ENCODE data around the gene FYN. TPM values are rescaled to one million over a fixed set of nuclear protein-coding genes. Genes with fewer than 3 reads are reported as not detected.
A peak's percentile ranks its signal among the peaks of the same experiment; 100 is the strongest.

FYN gene
- total and polyA plus RNA-seq, 10 of the 15 experiments (the other 5 are each of a cell fraction or from before 2014, with no cell fraction given), result 51.4 to 247 (median 138) TPM

GRCh38 chr6:111864138-111865048 is 8.9 kb downstream of the FYN start (continued):
- TF ChIP-seq SMARCA5 (IDR thresholded peaks at IDR 0.05), result peak; percentile 9; the same call in 1 of the 2 replicates

DNA sequence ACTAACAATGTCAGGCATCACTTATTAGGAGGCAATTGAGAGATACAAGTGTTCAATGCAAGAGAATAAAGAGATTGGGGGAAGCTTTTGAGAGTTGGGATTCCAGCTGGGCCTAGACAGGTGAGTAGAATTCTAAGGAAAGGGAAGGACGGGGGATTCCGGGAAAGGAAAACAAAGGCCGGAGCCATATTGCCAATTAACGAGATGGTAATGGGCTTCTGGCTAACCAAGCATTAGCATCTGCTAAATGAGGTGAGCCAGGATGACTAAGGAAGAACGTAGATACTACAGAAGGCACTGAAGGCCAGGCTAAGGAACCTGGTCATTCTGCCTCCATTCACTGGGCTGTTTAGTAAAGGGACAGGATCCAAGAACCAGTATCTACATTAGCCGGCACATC is 10.5 kb downstream of the FYN start:
- no TSS peak for BruUV-seq (replicated peaks)
- ChIA-PET SMC1A (ENCODE audit: uncharacterized antibody, unreplicated experiment) (interaction anchor here (0.8 to 2.2 kb wide), 7 partner anchors 9 to 153 kb away, joined by 3 to 14 read pairs (median 4); no protein-coding TSS in a partner anchor), RAD21 (ENCODE audit: unreplicated experiment) (interaction anchor here (1.4 to 1.6 kb wide), 2 partner anchors 12 to 19 kb away, joined by 4 to 8 read pairs; no protein-coding TSS in a partner anchor), POLR2A (interaction anchor here (1.1 kb wide), 1 partner anchor 19 kb away, joined by 4 read pairs; no protein-coding TSS in a partner anchor), CTCF (interaction anchor here (2.8 kb wide), 1 partner anchor 9 kb away, joined by 11 read pairs; no protein-coding TSS in a partner anchor)
- Histone ChIP-seq H3K36me3 (ENCODE audit: control insufficient read depth in 2 of 2, insufficient read depth in 2 of 2, low read length in 1 of 2) (peaks cover under 1 to 2% of the 10 kb centered on the region in 2 experiments; a peak in 3 of 4 replicates), H2AFZ (ENCODE audit: control insufficient read depth, low read depth, low read length) (no peak overlapping the region), H3K27me3 (replicated peaks in 1 of 2; ENCODE audit: control insufficient read depth in 2 of 2, insufficient read depth in 2 of 2, low read length in 1 of 2) (no peaks in the 10 kb centered on the region), H3K79me2 (ENCODE audit: control insufficient read depth, insufficient read depth, low read length) (peaks cover 90% of the 10 kb centered on the region), H3K9ac (ENCODE audit: control insufficient read depth, insufficient read depth, low read length) (no peak overlapping the region), H3K9me3 (replicated peaks; ENCODE audit: control insufficient read depth, insufficient read depth, low read length) (no peaks in the 10 kb centered on the region), H4K20me1 (ENCODE audit: control insufficient read depth, insufficient read depth) (peaks cover 3% of the 10 kb centered on the region), H3K27ac (ENCODE audit: control insufficient read depth, insufficient read depth) (no peak overlapping the region), H3K4me3 (no peak overlapping the region), H3K4me2 (ENCODE audit: control insufficient read depth, insufficient read depth) (no peak overlapping the region), H3K4me1 (ENCODE audit: control insufficient read depth, insufficient read depth, low read length) (peaks cover 20% of the 10 kb centered on the region)
- in situ Hi-C loops (cut with MboI), result no loop called here
- intact Hi-C loops (cut with micrococcal nuclease; ENCODE audit: unreplicated experiment), result no loop called here
- ATAC-seq (no peak), DNase-seq (ENCODE audit: low read depth, low spot score) (no peak), FAIRE-seq (no peak)
- 83% methylated on average over 6 of the region's 6 CpGs for WGBS (ENCODE audit: insufficient coverage, insufficient replicate concordance, low lambda C conversion rate, missing lambda C conversion rate)
- TF ChIP-seq CBX3 (IDR thresholded peaks at IDR 0.05; ENCODE audit: borderline replicate concordance, low read depth), result no peak
- no peak for TF ChIP-seq ETV6 (conservative IDR thresholded peaks at IDR 0.05 in 1 of 2, IDR thresholded peaks at IDR 0.05 in 1 of 2; ENCODE audit: borderline replicate concordance in 1 of 2, low read depth in 1 of 2)
- TF ChIP-seq CHD4 (IDR thresholded peaks at IDR 0.05), result no peak
- TF ChIP-seq IRF4 (IDR thresholded peaks at IDR 0.05; ENCODE audit: low read depth, low read length), result no peak
- no peak for TF ChIP-seq TARDBP (IDR thresholded peaks at IDR 0.05; ENCODE audit: borderline replicate concordance)
- TF ChIP-seq CBX5 (IDR thresholded peaks at IDR 0.05; ENCODE audit: low read depth), result no peak
- no peak for TF ChIP-seq ZZZ3 (IDR thresholded peaks at IDR 0.05; ENCODE audit: control insufficient read depth, insufficient read length, low read depth)
- TF ChIP-seq CTCF (IDR thresholded peaks at IDR 0.05 in 2 of 3, conservative IDR thresholded peaks at IDR 0.05 in 1 of 3; ENCODE audit: control insufficient read depth in 2 of 3, extremely low read depth in 1 of 3, insufficient read depth in 1 of 3, low read depth in 3 of 3, low read length in 3 of 3), result no peak
- no peak for TF ChIP-seq NR2C1 (IDR thresholded peaks at IDR 0.05)
- TF ChIP-seq TCF12 (IDR thresholded peaks at IDR 0.05; ENCODE audit: low read depth, low read length), result no peak
- no peak for TF ChIP-seq ZBED1 (IDR thresholded peaks at IDR 0.05; ENCODE audit: borderline replicate concordance)
- no peak for TF ChIP-seq MYB (IDR thresholded peaks at IDR 0.05; ENCODE audit: borderline replicate concordance, low read depth, low read length)
- TF ChIP-seq GATAD2B (conservative IDR thresholded peaks at IDR 0.05; ENCODE audit: low read depth), result no peak
- TF ChIP-seq, protein P1, sequence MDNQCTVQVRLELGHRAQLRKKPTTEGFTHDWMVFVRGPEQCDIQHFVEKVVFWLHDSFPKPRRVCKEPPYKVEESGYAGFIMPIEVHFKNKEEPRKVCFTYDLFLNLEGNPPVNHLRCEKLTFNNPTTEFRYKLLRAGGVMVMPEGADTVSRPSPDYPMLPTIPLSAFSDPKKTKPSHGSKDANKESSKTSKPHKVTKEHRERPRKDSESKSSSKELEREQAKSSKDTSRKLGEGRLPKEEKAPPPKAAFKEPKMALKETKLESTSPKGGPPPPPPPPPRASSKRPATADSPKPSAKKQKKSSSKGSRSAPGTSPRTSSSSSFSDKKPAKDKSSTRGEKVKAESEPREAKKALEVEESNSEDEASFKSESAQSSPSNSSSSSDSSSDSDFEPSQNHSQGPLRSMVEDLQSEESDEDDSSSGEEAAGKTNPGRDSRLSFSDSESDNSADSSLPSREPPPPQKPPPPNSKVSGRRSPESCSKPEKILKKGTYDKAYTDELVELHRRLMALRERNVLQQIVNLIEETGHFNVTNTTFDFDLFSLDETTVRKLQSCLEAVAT (IDR thresholded peaks at IDR 0.05), result no peak
- TF ChIP-seq BHLHE40 (IDR thresholded peaks at IDR 0.05; ENCODE audit: borderline replicate concordance in 1 of 2, low read depth in 2 of 2, low read length in 1 of 2), result no peak
- TF ChIP-seq RELB (IDR thresholded peaks at IDR 0.05; ENCODE audit: low read depth), result no peak
